GM19099 (cell line): ENCODE measurements around the gene PERM1.

Source experiments
- POLR2A ChIP-seq: IDR thresholded peaks from 3 replicates; pipeline ENCODE4 v1.6.1; 2011; ENCODE audit warnings: low read depth; ENCODE audit not compliant: insufficient read length; ENCODE audit errors: extremely low read depth

The PERM1 gene, protein sequence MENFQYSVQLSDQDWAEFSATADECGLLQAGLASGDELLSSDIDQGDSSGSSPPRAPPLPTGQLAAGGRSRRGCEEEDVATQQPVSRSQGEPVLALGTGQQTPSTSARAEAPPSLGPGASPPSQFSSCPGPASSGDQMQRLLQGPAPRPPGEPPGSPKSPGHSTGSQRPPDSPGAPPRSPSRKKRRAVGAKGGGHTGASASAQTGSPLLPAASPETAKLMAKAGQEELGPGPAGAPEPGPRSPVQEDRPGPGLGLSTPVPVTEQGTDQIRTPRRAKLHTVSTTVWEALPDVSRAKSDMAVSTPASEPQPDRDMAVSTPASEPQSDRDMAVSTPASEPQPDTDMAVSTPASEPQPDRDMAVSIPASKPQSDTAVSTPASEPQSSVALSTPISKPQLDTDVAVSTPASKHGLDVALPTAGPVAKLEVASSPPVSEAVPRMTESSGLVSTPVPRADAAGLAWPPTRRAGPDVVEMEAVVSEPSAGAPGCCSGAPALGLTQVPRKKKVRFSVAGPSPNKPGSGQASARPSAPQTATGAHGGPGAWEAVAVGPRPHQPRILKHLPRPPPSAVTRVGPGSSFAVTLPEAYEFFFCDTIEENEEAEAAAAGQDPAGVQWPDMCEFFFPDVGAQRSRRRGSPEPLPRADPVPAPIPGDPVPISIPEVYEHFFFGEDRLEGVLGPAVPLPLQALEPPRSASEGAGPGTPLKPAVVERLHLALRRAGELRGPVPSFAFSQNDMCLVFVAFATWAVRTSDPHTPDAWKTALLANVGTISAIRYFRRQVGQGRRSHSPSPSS

DNA sequence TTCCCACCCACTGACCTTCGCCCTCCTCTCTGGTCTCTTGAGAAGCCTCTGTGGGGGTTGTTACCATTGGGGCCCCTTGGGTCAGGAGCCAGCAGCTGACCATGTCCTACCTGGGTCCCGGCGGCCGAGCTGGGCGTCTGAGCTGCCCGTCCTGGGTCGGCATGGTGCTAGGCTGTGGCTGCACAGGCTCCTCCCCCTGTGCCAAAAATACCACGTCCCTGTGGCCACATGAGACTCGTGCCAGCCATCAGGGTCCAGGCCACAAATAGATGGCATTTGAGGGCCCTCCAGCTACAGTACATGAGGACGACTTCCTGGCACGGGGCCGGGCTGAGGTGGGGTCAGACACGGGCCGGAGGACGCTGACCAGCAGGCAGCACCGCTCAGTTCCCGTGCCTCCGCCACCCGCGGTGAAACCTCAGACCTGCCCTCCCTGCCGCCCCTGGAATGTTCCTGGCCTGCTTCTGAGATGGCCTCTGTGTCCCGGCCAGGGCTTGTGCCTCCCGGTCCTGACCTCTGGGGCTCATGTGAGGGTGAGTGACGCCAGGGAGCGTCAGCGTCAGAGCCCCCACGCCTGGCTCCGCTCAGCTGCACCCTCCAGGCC lies at the start of gene PERM1:
PERM1 (minus strand) TSS at position 139 of the 604 bp plus-strand sequence. CDS start 1,064 bp downstream, outside the sequence.
- TF ChIP-seq POLR2A: no peak

- TF ChIP-seq POLR2A: no peak
Observed at GRCh38 chr1:1027791-1028190, 45.9 kb upstream of the PERM1 start.

- no peak for TF ChIP-seq POLR2A
Observed at GRCh38 chr1:1026599-1027413, 44.9 kb upstream of the PERM1 start.

DNA sequence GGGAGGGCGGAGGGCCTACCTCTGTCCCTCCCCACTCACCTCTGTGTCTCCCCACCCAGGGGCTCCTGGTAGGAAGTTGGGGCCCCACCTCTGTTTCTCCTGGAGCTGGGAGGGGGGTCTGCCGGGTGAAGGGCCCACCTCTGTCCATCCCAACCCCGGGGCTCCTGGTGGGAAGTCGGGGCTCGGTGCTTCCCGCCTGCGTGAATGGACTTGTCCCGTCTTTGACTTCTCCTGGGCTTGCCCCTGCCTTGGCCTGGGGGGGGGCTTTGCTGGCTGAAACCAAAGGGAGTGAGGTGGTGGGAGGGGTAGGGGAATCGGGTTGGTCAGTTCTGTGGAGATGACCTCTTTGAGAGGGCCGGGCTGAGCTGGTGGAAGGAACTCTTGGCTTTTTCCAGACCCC lies 43.8 kb upstream of the PERM1 start:
- TF ChIP-seq POLR2A: no peak

GRCh38 chr1:1024771-1025699 lies 43.1 kb upstream of the PERM1 start:
- TF ChIP-seq POLR2A: no peak

DNA sequence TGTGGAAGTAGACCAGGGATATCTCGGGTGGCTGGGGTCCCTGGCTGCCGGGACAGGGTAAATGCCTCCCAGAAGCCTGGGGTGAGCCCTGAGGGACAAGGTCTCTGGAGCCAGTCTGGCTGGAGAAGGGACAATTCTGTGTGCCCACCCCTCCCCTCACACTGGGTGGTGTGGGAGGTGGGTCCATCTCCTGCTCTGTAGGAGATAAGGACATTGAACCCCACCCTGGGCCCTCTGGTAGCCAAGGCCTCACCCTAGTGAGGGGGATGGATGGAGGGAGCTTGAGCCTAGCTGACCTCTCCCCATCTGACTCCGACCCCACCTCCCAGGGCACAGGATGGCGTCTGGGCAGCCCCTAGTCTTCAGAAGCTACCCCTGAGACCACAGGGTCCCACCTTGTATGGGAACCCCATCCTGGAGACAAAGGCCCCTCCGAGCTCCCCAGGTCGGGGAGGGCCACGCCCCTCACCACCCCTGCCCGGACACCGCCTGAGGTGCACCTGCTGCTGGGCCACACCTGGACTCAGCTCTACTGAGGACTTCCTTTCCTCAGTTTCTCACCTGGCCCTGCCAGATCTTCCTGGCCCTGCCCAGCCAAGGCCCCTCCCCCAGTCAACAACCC lies 42.4 kb upstream of the PERM1 start:
- no peak for TF ChIP-seq POLR2A

DNA sequence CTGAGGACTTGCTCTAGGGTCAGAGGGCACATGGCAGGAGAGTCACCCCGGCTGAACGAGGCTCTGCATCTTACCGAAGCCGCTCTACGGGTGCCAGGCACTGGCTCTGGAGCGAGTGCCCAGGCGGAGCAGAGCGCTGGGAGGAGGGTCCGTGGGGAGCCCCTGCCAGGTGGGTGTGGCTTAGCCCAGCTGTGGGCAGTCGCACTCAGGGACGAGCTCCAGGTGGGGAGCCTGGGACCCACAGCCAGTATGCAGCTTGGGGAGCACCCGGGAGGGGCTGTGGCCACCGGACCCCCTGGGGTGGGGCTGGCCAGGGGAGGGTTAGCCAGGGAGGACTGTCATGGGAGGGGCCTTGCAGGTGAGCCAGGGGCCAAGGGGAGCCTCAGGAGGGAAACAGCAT lies 41.8 kb upstream of the PERM1 start:
- no peak for TF ChIP-seq POLR2A

DNA sequence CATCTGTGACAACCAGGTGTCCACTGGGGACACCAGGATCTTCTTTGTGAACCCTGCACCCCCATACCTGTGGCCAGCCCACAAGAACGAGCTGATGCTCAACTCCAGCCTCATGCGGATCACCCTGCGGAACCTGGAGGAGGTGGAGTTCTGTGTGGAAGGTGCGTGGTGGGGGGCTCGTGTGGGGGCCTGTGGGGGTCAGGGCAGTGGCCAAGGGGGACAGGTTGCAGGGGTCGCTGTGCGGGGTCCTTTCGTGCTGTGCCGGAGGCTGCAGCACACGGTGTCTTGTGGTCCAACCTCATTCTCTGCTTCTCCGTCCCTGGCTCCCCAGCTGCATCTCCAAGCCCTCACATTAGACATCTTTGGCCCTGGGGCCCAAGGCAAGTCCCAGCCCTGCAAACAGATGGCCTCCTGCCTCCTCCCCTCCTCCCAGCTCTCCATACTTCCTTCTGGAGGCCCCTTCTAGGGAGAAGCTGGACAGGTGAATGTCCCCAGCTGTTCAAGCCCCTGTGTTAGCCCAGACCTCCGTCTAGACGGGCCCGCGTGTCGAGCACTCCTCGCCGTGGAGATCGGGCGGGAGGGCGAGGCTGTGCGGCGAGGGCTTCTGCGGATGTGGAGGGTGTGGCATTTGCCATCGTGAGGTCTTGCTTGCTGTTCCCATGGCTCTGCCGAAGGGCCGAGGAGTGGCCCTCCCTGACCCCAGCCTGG lies 40.6 kb upstream of the PERM1 start:
- no peak for TF ChIP-seq POLR2A

- TF ChIP-seq POLR2A: no peak
Observed at GRCh38 chr1:1021920-1022259, 40.0 kb upstream of the PERM1 start.

DNA sequence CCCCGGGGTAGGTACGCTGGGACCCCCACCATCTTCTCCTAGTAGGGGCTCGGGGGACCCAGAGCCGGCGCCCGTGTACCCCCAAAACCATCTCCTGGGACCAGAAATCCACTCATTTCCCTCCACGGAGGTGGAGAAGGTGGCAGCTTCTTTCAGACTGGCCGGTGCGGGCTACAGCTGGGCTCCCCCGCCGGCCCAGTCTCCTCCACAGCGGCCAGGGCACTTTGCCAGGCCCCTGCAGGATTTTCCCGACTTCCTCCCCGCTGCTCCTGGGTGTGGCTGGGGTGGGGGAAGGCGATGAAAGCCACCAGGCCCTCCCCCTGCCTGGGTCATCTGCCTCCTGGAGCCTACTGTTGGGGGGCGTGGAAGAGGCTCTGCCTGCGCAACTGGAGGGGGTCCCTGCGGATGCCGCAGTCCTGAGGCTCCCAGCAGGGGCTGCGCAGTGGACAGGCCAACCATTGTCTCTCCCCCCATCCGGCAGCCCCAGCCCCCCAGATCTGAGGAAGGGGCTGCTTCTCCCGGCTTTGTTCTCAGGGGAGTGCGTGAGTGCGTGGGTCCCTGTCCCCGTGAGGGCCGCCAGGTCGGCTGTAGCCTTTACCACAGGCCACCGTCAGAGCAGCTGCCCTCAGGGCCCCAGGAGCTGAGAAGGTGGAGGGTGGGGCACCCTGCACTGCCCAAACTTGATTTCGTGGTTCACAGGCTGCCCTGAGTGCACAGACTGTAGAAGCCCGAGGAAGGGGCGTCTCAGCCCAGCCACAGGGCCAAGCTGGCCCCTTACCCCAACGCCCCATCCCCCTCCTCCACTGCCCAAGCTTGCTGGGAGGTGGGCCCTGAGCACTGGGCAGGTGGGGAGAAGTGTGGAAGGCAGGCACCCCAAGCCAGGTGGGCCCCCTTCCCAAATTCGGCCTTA lies 39.4 kb upstream of the PERM1 start:
- no peak for TF ChIP-seq POLR2A

DNA sequence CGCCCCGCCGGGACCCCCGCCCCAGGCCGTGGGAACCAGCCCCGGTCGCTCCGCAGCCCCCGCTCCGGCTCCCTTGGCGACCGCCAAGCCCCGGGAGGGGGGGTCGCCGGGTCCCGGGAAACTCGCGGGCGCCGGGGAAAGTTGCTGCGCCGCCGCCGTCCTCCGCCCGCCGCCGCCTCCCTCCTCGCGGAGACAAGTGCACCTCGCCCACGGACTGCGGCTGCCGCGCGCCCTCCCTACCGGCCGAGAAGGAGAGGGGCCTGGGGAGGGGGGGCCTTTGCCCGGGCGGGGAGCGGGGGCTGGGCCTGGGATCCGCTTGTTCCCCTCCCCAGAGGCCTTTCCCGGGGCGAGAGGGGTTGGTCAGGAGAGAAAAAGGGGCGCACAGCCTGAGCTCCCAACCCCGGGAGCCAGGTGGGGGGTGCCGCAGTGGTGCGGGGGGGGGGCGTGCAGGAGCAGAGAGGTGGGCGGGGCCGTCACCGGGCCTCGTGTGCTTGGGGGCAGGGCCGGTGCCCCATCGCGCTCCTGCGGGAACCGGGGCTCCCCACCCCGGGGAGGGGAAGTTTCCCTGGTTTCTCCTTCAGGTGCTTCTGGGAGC lies 38.6 kb upstream of the PERM1 start:
- TF ChIP-seq POLR2A: no peak
